Kidney (tissue), 14 donors: ENCODE measurements around the gene CCDC74B. TPM values are rescaled to one million over a fixed set of nuclear protein-coding genes. Genes with fewer than 3 reads are reported as not detected.
A peak's percentile ranks its signal among the peaks of the same experiment; 100 is the strongest.
"Not testable (repeated sequence)": the region's sequence is repeated elsewhere in the genome, so short reads cannot be mapped to it uniquely, and the experiment has no call there.

Experiments used
- DNase-seq, 5 donors: peaks; one replicate each; pipeline ENCODE4 v3.0.0-alpha.2; 2013 to 2020
- FAIRE-seq: peaks from 2 replicates; lab custom pipeline; 2012; peaks lifted over from hg19 to GRCh38; lab: Jason Lieb, UNC
- H3K27ac ChIP-seq, 2 donors: one replicate each; pipeline ENCODE4 v1.7.0; 2013; ENCODE audit warnings: low read depth in 2 of 2, low read length in 2 of 2, inconsistent platforms in 1 of 2
- H3K27me3 ChIP-seq: one replicate; pipeline ENCODE4 v1.7.1; 2013; ENCODE audit warnings: low read length, inconsistent platforms; ENCODE audit not compliant: control insufficient read depth, insufficient read depth
- H3K36me3 ChIP-seq, 3 donors: one replicate each; pipeline versions ENCODE4 v1.7.0 to v1.7.1; 2013; ENCODE audit warnings: low read length in 3 of 3, control low read depth in 1 of 3, inconsistent platforms in 1 of 3; ENCODE audit not compliant: insufficient read depth in 3 of 3, control insufficient read depth in 2 of 3
- H3K4me1 ChIP-seq, 3 donors: one replicate each; pipeline versions ENCODE4 v1.7.0 to v1.7.1; 2013; ENCODE audit warnings: low read length in 3 of 3, inconsistent platforms in 1 of 3, low read depth in 1 of 3; ENCODE audit not compliant: control insufficient read depth in 2 of 3, insufficient read depth in 2 of 3
- H3K4me3 ChIP-seq, 3 donors: one replicate each; pipeline versions ENCODE4 v1.7.0 to v1.8.1; 2013; ENCODE audit warnings: low read length in 3 of 3, control low read depth in 1 of 3, inconsistent platforms in 1 of 3
- H3K9ac ChIP-seq, 3 donors: one replicate each; pipeline versions ENCODE4 v1.7.0 to v1.7.1; 2013; ENCODE audit warnings: low read length in 3 of 3, control low read depth in 1 of 3, inconsistent platforms in 1 of 3
- H3K9me3 ChIP-seq, 3 donors: one replicate each; pipeline versions ENCODE4 v1.7.0 to v1.7.1; 2013; ENCODE audit warnings: low read length in 3 of 3, control low read depth in 1 of 3, inconsistent platforms in 1 of 3; ENCODE audit not compliant: control insufficient read depth in 2 of 3, insufficient read depth in 1 of 3
- CTCF ChIP-seq: IDR thresholded peaks from 3 replicates; pipeline ENCODE4 v1.5.1; 2012; ENCODE audit warnings: mild to moderate bottlenecking, moderate library complexity, borderline replicate concordance; ENCODE audit not compliant: insufficient read depth; ENCODE audit errors: extremely low read depth
- intact Hi-C: fragments of 100-400 bp; cut with DNase I; formaldehyde crosslinking; loops from one replicate; pipeline ENCODE4 v1.11.1; 2022
- polyA plus RNA-seq: library from polyadenylated mRNA; stranded (reverse); fragments of 350-450 nt; fragmentation: Illumina TruSeq; extraction: RNeasy Lipid Tissue Mini Kit (QIAGEN cat#74804); gene quantifications from one replicate; pipeline ENCODE4 v1.2.3, GENCODE V29; 2014; ENCODE audit warnings: low read depth, low replicate concordance; ENCODE audit not compliant: insufficient read depth
- total RNA-seq: library from RNA; stranded (reverse); fragmentation: NEBNext Ultra II Directional; extraction: Animal tissue kit (Norgen Biotek cat#: 25700); gene quantifications from one replicate; pipeline ENCODE4 v1.2.1, GENCODE V29; 2021
- donor health status: control.
- donor health status: control.
- donor health status: control.
- donor health status: control.
- donor health status: control.
- donor health status: DM: yes; HTN: yes; CAD: no.
- donor health status: Normal renal cell carcinoma (clear cell type).

CCDC74B gene
- total and polyA plus RNA-seq, 2 donors from 2014 or later, result 4.5 to 6.4 TPM

- FAIRE-seq (no peak), DNase-seq (peak in 1 of 5 donors; percentile 48)
- no peak for TF ChIP-seq CTCF
- Histone ChIP-seq H3K27ac (no peak overlapping the region), H3K4me3 (no peak overlapping the region), H3K36me3 (peaks cover 0 to 2% (median 0%) of the 10 kb centered on the region in 3 donors), H3K9ac (no peak overlapping the region), H3K9me3 (no peaks in the 10 kb centered on the region), H3K4me1 (no peaks in the 10 kb centered on the region), H3K27me3 (no peaks in the 10 kb centered on the region)
- intact Hi-C loops, result no loop called here
Measured at GRCh38 chr2:130158631-130159030, 13.7 kb upstream of the CCDC74B start.

GRCh38 chr2:130157825-130158514, 13.1 kb upstream of the CCDC74B start:
- H3K36me3 ChIP-seq, H3K27ac ChIP-seq, H3K27me3 ChIP-seq, H3K9ac ChIP-seq, intact Hi-C loops, H3K4me3 ChIP-seq, H3K4me1 ChIP-seq, H3K9me3 ChIP-seq, FAIRE-seq: not testable (repeated sequence)
- peak in 1 of 5 donors; percentile 42 for DNase-seq

- H3K36me3 ChIP-seq, H3K27ac ChIP-seq, H3K27me3 ChIP-seq, H3K4me1 ChIP-seq, H3K9me3 ChIP-seq, intact Hi-C loops, FAIRE-seq, H3K9ac ChIP-seq, H3K4me3 ChIP-seq: not testable (repeated sequence)
- peak in 1 of 5 donors; percentile 58 for DNase-seq
Measured at GRCh38 chr2:130157354-130157753, 12.4 kb upstream of the CCDC74B start.

- H3K9ac ChIP-seq, result no peak overlapping the region
- H3K4me1 ChIP-seq, result no peaks in the 10 kb centered on the region
- no peak for TF ChIP-seq CTCF
- DNase-seq, result peak in 1 of 5 donors; percentile 27
- H3K9me3 ChIP-seq, result no peaks in the 10 kb centered on the region
- no peaks in the 10 kb centered on the region for H3K36me3 ChIP-seq
- no peak overlapping the region for H3K4me3 ChIP-seq
- FAIRE-seq, result no peak
- H3K27me3 ChIP-seq, result no peaks in the 10 kb centered on the region
- intact Hi-C loops, result no loop called here
- no peak overlapping the region for H3K27ac ChIP-seq
Measured at GRCh38 chr2:130156624-130157004, 11.7 kb upstream of the CCDC74B start.
